ENCODE measurements around the gene RAE1. TPM values are rescaled to one million over a fixed set of nuclear protein-coding genes. Genes with fewer than 3 reads are reported as not detected.

Gene RAE1
- total and polyA plus RNA-seq, 12 donors: 6.2 to 19.9 (median 15.5) TPM

- H3K4me3 ChIP-seq: peak overlapping the region; percentile 69 to 84 (median 73)
- TF ChIP-seq, protein P1, sequence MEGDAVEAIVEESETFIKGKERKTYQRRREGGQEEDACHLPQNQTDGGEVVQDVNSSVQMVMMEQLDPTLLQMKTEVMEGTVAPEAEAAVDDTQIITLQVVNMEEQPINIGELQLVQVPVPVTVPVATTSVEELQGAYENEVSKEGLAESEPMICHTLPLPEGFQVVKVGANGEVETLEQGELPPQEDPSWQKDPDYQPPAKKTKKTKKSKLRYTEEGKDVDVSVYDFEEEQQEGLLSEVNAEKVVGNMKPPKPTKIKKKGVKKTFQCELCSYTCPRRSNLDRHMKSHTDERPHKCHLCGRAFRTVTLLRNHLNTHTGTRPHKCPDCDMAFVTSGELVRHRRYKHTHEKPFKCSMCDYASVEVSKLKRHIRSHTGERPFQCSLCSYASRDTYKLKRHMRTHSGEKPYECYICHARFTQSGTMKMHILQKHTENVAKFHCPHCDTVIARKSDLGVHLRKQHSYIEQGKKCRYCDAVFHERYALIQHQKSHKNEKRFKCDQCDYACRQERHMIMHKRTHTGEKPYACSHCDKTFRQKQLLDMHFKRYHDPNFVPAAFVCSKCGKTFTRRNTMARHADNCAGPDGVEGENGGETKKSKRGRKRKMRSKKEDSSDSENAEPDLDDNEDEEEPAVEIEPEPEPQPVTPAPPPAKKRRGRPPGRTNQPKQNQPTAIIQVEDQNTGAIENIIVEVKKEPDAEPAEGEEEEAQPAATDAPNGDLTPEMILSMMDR (IDR thresholded peaks at IDR 0.05): no peak
- peak overlapping the region; percentile 88 to 97 (median 90) for H3K27ac ChIP-seq
- H3K36me3 ChIP-seq: peaks cover 0 to 35% (median 0%) of the 10 kb centered on the region in 9 donors
- H3K9me3 ChIP-seq: peaks cover 0 to 1% (median 0%) of the 10 kb centered on the region in 11 donors
- DNase-seq (no peak), ATAC-seq (no peak)
- H3K27me3 ChIP-seq: no peaks in the 10 kb centered on the region
- peaks cover 18 to 69% (median 64%) of the 10 kb centered on the region in 9 donors for H3K4me1 ChIP-seq
- WGBS, 2 donors: 1 to 2% methylated on average over 50 to 95 of the region's 98 CpGs
- intact Hi-C loops (cut with DNase I): loop anchor here in 3 of 10 donors (2.0 to 5.0 kb wide), 3 partner anchors 46 to 51 kb away; no protein-coding TSS in a partner anchor
These were observed 40.6 kb downstream of the RAE1 start for GRCh38 chr20:57391439-57392301.

- peak overlapping the region; percentile 67 to 97 (median 90) for H3K27ac ChIP-seq
- peak; percentile 61 to 72 for DNase-seq
- ATAC-seq: peak; percentile 21 to 72 (median 54)
- TF ChIP-seq, protein P1 (IDR thresholded peaks at IDR 0.05): no peak
- WGBS, 2 donors: 30 to 40% methylated on average over 33 of the region's 33 CpGs
- peaks cover 0 to 45% (median 7%) of the 10 kb centered on the region in 9 donors for H3K36me3 ChIP-seq
- peaks cover 18 to 79% (median 74%) of the 10 kb centered on the region in 9 donors for H3K4me1 ChIP-seq
- no peaks in the 10 kb centered on the region for H3K27me3 ChIP-seq
- H3K4me3 ChIP-seq: peak overlapping the region; percentile 36 to 84 (median 71)
- H3K9me3 ChIP-seq: no peaks in the 10 kb centered on the region
- intact Hi-C loops (cut with DNase I): loop anchor here in 3 of 10 donors (2.0 to 5.0 kb wide), 3 partner anchors 45 to 50 kb away; no protein-coding TSS in a partner anchor
These were observed 41.6 kb downstream of the RAE1 start for GRCh38 chr20:57392512-57393271.

- WGBS, 2 donors: 68 to 73% methylated on average over 14 of the region's 14 CpGs
- intact Hi-C loops (cut with DNase I): loop anchor here in 4 of 10 donors (2.0 to 5.0 kb wide), 4 partner anchors 41 to 49 kb away; no protein-coding TSS in a partner anchor
- ATAC-seq: no peak
- Histone ChIP-seq H3K9me3 (no peaks in the 10 kb centered on the region), H3K27me3 (no peaks in the 10 kb centered on the region), H3K4me3 (peak overlapping the region in 9 of 10 donors; percentile 69 to 84 (median 71)), H3K4me1 (peaks cover 18 to 88% (median 82%) of the 10 kb centered on the region in 9 donors), H3K27ac (peak overlapping the region; percentile 67 to 97 (median 90)), H3K36me3 (peaks cover 0 to 46% (median 9%) of the 10 kb centered on the region in 9 donors)
- TF ChIP-seq, protein P1 (IDR thresholded peaks at IDR 0.05): no peak
- DNase-seq: no peak
These were observed 42.5 kb downstream of the RAE1 start for GRCh38 chr20:57393321-57394120.

Measured in heart right ventricle (tissue), 16 donors.